ENCODE data around the gene CPLX3.

The CPLX3 gene

DNA sequence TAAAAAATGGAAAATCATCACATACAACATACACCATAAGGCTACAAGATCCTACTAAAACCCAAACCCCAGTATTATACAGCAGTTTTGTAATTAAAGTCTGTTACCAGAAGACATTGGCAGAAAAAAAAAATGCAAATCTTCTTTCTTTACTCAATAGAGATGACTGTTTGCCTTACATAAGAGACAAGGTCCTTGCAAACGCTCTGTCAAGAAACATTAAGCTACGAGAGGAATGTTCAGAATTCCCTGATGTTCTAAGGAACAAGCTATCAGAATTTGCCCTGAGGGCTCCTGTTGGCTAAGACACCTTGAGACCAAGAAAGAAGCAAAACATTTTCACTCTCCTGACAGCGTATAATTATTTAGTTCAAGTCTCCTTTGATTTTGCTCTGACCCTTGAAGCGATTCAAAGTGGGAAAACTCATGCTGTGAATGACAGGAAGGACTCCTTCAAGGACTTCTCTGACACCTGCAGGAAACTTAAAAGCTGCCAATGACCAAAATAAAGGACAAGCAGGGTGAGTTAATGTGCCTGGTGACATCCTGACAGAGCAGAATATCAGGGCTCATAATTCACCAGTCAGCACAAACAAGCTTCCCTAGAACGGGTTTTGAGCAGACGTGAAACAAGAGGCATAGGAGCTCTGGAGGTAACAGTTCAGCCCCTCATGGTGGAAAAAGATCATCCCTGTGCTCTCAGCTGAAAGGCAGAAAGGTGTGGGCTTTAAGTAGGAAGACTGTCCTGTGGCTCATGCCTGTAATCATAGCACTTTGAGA lies 44.2 kb downstream of the CPLX3 start:
- peak overlapping the region; percentile 14; the same call in 1 of the 2 replicates for H3K27ac ChIP-seq
- TF ChIP-seq, protein P1, sequence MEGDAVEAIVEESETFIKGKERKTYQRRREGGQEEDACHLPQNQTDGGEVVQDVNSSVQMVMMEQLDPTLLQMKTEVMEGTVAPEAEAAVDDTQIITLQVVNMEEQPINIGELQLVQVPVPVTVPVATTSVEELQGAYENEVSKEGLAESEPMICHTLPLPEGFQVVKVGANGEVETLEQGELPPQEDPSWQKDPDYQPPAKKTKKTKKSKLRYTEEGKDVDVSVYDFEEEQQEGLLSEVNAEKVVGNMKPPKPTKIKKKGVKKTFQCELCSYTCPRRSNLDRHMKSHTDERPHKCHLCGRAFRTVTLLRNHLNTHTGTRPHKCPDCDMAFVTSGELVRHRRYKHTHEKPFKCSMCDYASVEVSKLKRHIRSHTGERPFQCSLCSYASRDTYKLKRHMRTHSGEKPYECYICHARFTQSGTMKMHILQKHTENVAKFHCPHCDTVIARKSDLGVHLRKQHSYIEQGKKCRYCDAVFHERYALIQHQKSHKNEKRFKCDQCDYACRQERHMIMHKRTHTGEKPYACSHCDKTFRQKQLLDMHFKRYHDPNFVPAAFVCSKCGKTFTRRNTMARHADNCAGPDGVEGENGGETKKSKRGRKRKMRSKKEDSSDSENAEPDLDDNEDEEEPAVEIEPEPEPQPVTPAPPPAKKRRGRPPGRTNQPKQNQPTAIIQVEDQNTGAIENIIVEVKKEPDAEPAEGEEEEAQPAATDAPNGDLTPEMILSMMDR (conservative IDR thresholded peaks at IDR 0.05), result no peak

DNA sequence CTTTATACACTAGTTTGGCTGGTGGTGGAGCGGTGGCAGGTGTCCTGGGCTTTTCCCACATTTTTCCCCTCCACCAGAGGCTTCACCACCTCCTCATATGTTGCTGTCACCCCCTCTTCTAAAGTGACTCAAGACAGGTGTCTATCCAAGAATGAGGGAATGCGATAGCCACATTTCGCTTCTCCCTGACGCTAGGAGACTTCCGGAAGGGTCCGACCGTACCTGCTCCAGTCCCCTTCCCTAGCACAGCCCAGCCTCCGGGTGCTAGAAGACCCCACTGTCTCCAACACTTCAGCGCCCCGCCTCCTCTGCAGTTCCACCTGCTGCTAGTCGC lies 46.2 kb downstream of the CPLX3 start:
- peak overlapping the region; percentile 82 for H3K27ac ChIP-seq

DNA sequence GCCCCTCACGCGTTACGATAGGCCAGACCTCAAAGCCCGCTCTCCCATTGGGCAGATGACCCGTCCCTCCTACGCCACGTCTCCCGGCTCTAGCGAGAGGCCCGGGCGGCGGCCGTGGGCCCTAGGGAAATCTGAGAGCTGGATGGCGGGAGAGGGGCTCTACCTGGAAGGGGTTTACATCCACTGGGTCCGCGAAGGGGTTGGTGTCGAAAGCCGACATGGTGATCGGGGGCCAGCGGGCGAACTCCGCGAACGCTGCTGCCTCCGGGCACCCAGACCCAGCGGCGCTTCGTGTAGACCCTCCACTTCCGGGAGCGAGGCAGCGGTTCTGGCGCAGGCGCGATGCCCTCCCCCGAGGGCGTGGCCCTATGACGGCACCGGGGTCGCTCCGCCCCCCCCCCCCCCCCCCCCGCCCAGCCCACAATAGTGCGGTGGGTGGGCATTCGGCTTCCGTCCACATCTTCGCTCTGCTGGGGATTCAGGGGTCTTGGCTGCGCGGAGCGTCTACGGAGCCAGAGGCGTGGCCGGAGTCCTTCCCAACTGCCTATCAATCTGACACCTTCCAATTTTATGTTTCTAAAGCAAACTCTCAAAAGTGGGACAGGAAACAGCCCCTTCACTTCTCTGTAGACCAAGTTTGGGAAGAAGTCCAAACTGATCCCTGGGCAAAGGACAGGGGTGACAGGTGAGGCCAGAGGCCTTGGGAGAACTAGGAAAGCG lies 46.8 kb downstream of the CPLX3 start, which contains the start of gene SCAMP2:
Gene SCAMP2 (minus strand): TSS at position 330 of the 720 bp plus-strand sequence. CDS start 110 bp downstream, at position 220.
- TF ChIP-seq, protein P1 (conservative IDR thresholded peaks at IDR 0.05), result no peak

More for the DNA sequence above, 46.2 kb downstream of the CPLX3 start:
- TF ChIP-seq, protein P1 (conservative IDR thresholded peaks at IDR 0.05), result no peak

DNA sequence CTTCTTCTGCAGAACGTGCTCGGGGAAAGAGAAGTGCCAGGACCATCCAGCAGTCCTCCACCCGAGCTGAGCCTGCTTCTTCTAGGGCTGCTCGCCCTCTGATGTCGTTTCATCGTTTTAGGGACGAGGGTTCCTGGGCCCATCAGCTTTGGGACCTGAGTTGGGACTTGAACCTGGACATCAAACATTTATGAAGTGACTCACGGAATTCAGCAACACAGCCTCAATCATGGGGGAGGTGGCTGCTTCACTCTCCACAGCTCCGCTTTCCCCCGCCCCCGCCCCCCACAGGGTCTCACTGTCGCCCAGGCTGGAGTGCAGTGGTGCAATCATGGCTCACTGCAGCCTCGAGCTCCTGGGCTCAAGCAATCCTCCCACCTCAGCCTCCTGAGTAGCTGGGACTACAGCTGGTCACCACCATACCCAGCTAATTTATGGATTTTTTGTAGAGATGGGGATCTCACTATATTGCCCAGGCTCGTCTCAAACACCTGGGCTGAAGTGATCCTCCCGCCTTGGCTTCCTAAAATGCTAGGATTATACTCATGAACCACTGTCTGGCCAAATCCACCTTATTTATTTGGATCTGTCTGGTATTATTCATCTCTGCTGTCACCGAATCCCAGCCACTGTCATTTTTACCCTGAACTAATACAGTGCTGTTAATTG lies 47.5 kb downstream of the CPLX3 start:
- TF ChIP-seq, protein P1 (conservative IDR thresholded peaks at IDR 0.05), result no peak
- H3K27ac ChIP-seq, result peak overlapping the region; percentile 82

More for the DNA sequence above, 46.8 kb downstream of the CPLX3 start, which contains the start of gene SCAMP2:
- H3K27ac ChIP-seq, result peak within 1 kb of the TSS; percentile 82

DNA sequence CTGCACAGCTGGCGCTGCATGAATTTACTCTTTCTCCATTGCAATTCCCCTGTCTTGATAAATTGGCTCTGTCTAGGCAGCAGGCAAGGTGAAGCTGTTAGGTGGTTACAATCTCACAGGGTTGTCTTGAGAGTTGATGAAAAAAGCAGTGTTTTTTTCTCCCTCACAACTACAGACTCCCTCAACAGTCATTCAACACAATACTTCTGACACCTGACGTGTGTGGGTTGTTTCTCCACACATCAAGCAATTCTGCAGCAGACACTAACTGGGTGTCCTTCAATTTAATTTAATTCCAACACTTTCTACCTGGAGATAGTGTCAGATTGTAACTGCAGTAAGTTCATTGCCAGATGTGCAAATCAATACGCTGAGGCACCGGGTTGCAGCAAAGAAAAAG lies 51.8 kb downstream of the CPLX3 start:
- no peak overlapping the region for H3K27ac ChIP-seq
- TF ChIP-seq, protein P1 (conservative IDR thresholded peaks at IDR 0.05), result no peak

Data from VCaP (cell line).